ENCODE data around the gene SLX4. TPM values are rescaled to one million over a fixed set of nuclear protein-coding genes. Genes with fewer than 3 reads are reported as not detected.

Gene SLX4
- total RNA-seq, 4 donors from 2014 or later: 1.4 to 5.6 (median 3.2) TPM

DNA sequence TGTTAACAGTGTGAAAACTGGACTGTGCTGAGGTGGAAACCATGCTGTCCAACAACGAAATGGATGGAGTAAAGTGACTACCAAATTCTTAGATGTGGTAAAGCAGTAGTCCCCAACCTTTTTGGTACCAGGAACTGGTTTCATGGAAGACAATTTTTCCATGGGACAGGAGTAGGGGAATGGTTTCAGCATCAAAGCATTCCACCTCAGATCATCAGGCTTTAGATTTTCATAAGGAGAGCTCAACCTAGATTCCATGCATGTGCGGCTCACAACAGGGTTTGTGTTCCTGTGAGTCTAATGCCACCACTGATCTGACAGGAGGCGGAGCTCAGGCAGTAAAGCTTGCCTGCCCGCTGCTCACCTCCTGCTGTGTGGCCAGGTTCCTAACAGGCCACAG, 11.5 kb downstream of the SLX4 start:
- Histone ChIP-seq H3K36me3 (peaks cover 0 to 89% of the 10 kb centered on the region in 2 donors), H3K27ac (no peak overlapping the region), H3K4me1 (no peaks in the 10 kb centered on the region), H3K4me3 (no peak overlapping the region), H3K9me3 (no peaks in the 10 kb centered on the region), H3K27me3 (no peaks in the 10 kb centered on the region)
- ATAC-seq: no peak
- no peak for TF ChIP-seq POLR2A (IDR thresholded peaks at IDR 0.05)
- no peak for TF ChIP-seq EP300 (IDR thresholded peaks at IDR 0.05)
- TF ChIP-seq, protein P1, sequence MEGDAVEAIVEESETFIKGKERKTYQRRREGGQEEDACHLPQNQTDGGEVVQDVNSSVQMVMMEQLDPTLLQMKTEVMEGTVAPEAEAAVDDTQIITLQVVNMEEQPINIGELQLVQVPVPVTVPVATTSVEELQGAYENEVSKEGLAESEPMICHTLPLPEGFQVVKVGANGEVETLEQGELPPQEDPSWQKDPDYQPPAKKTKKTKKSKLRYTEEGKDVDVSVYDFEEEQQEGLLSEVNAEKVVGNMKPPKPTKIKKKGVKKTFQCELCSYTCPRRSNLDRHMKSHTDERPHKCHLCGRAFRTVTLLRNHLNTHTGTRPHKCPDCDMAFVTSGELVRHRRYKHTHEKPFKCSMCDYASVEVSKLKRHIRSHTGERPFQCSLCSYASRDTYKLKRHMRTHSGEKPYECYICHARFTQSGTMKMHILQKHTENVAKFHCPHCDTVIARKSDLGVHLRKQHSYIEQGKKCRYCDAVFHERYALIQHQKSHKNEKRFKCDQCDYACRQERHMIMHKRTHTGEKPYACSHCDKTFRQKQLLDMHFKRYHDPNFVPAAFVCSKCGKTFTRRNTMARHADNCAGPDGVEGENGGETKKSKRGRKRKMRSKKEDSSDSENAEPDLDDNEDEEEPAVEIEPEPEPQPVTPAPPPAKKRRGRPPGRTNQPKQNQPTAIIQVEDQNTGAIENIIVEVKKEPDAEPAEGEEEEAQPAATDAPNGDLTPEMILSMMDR (IDR thresholded peaks at IDR 0.05): no peak
- no peak for TF ChIP-seq POLR2AphosphoS5 (IDR thresholded peaks at IDR 0.05)
- 90% methylated on average over 2 of the region's 4 CpGs; no CpG with 5 or more reads in 1 of the 2 donors for WGBS, 2 donors (ENCODE audit: low coverage in 1 of 2)

DNA sequence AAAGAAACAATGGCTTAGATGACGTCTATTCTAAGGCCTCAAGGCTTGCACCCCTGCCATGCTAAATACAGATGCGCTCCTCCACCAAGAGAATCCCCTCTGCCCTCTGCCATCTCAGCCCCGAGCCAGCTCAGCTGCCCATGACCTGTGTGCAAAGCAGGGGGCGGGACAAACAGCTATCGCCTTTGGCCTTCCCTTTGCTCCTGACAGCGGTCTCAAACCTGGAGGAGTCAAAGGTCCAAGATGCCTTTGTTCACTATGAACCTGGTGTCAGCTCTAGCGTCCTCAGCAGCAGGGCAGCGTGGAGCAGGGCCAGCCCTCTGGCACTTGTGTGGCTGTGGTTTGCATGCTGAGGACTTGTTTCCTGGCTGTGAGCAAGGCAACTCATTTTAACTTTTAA, 12.3 kb downstream of the SLX4 start:
- 88 to 100% methylated on average over 1 to 5 of the region's 8 CpGs for WGBS, 2 donors (ENCODE audit: low coverage in 1 of 2)
- no peak for ATAC-seq
- TF ChIP-seq POLR2AphosphoS5 (IDR thresholded peaks at IDR 0.05) (no peak), POLR2A (IDR thresholded peaks at IDR 0.05) (no peak), EP300 (IDR thresholded peaks at IDR 0.05) (no peak)
- TF ChIP-seq, protein P1 (IDR thresholded peaks at IDR 0.05): no peak
- Histone ChIP-seq H3K9me3 (no peaks in the 10 kb centered on the region), H3K4me1 (no peaks in the 10 kb centered on the region), H3K27me3 (no peaks in the 10 kb centered on the region), H3K36me3 (peaks cover 0 to 89% of the 10 kb centered on the region in 2 donors), H3K27ac (no peak overlapping the region), H3K4me3 (no peak overlapping the region)

DNA sequence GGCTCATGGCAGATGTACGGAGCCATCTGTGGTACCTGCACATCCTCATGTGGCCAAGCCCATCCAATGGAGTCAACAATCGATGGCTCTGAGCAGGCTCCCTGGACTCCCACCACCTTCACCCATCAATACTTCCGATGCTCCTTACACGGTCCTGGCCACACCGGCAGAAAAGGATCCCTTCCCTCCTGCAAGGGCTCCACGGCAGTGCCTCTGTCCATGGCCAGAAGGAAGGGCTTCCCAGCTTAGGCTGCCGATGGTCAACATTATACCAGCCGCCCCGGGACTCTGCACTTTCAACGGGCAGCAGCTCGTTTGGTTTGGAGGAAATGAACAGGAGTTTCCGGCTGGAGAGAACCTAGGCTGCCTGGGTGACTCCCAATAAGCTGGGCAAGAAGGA, 13.2 kb downstream of the SLX4 start:
- Histone ChIP-seq H3K9me3 (no peaks in the 10 kb centered on the region), H3K36me3 (peaks cover 0 to 83% of the 10 kb centered on the region in 2 donors), H3K27me3 (no peaks in the 10 kb centered on the region), H3K27ac (no peak overlapping the region), H3K4me1 (no peaks in the 10 kb centered on the region), H3K4me3 (no peak overlapping the region)
- no CpG with 5 or more reads among the region's 12 CpGs for WGBS, 2 donors (ENCODE audit: low coverage in 1 of 2)
- TF ChIP-seq POLR2A (IDR thresholded peaks at IDR 0.05) (no peak), POLR2AphosphoS5 (IDR thresholded peaks at IDR 0.05) (no peak), EP300 (IDR thresholded peaks at IDR 0.05) (no peak)
- TF ChIP-seq, protein P1 (IDR thresholded peaks at IDR 0.05): no peak
- no peak for ATAC-seq

DNA sequence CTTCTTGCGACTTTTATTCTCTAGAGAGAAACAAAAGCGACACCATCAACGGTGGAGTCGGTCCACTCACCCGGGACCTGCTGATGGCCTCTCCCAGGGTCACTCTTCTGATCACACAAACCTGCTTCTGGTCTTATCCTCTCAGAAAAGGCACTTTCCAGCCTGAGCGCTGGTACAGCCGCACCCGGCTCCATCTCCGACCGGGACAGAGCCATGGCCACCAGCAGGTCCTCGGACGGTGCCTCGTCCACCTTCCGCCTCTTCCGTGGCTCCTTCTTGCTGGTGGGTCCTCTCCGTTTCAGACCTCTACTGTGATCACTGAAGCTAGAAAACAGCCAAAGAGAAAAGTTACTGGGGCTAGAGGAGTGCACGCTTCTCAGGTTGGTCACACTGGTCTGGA, 13.7 kb downstream of the SLX4 start:
- ATAC-seq: no peak
- H3K36me3 ChIP-seq: peaks cover 0 to 81% of the 10 kb centered on the region in 2 donors
- no peak for TF ChIP-seq POLR2A (IDR thresholded peaks at IDR 0.05)
- TF ChIP-seq, protein P1 (IDR thresholded peaks at IDR 0.05): no peak
- TF ChIP-seq EP300 (IDR thresholded peaks at IDR 0.05): no peak
- no peak for TF ChIP-seq POLR2AphosphoS5 (IDR thresholded peaks at IDR 0.05)
- H3K27me3 ChIP-seq: no peaks in the 10 kb centered on the region
- WGBS, 2 donors (ENCODE audit: low coverage in 1 of 2): 91% methylated on average over 9 of the region's 17 CpGs; no CpG with 5 or more reads in 1 of the 2 donors
- no peaks in the 10 kb centered on the region for H3K4me1 ChIP-seq
- H3K9me3 ChIP-seq: no peaks in the 10 kb centered on the region
- H3K4me3 ChIP-seq: no peak overlapping the region
- H3K27ac ChIP-seq: no peak overlapping the region

DNA sequence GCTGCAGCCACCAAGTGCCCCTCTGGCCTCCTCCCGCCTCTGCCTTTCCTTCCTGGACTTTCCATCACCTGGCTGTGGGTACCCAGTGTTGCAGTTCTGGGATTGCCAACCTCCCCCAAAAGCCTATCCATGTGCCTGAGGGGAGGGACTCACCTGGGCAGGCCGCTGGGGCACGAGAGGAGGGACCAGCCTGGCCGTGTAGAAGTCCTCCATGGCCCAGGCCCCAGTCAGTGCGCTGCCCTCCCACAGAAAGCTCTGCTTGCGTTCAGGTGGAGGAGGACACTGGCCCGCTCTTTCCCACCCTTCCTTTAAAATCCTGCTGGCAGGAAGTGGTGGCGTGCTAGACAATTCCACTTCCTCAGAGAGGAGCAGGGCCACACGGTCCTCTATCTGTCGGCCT, 14.2 kb downstream of the SLX4 start:
- H3K9me3 ChIP-seq: no peaks in the 10 kb centered on the region
- H3K4me3 ChIP-seq: no peak overlapping the region
- no peaks in the 10 kb centered on the region for H3K4me1 ChIP-seq
- WGBS, 2 donors (ENCODE audit: low coverage in 1 of 2): no CpG with 5 or more reads among the region's 10 CpGs
- no peak overlapping the region for H3K27ac ChIP-seq
- peaks cover 0 to 81% of the 10 kb centered on the region in 2 donors for H3K36me3 ChIP-seq
- no peaks in the 10 kb centered on the region for H3K27me3 ChIP-seq
- TF ChIP-seq EP300 (IDR thresholded peaks at IDR 0.05) (no peak), POLR2AphosphoS5 (IDR thresholded peaks at IDR 0.05) (no peak), POLR2A (IDR thresholded peaks at IDR 0.05) (no peak)
- TF ChIP-seq, protein P1 (IDR thresholded peaks at IDR 0.05): no peak
- no peak for ATAC-seq

All from gastroesophageal sphincter (tissue), 4 donors.